GM19468 (cell line): ENCODE measurements around the gene CHD3.

Source experiments
- ATAC-seq: cut with Tn5 transposase; IDR thresholded peaks from one replicate; pipeline ENCODE4 v1.9.1; 2021; ENCODE audit warnings: mild to moderate bottlenecking, moderate library complexity, moderate number of reproducible peaks; ENCODE audit not compliant: unreplicated experiment; ENCODE audit errors: extremely low read depth

Gene CHD3

DNA sequence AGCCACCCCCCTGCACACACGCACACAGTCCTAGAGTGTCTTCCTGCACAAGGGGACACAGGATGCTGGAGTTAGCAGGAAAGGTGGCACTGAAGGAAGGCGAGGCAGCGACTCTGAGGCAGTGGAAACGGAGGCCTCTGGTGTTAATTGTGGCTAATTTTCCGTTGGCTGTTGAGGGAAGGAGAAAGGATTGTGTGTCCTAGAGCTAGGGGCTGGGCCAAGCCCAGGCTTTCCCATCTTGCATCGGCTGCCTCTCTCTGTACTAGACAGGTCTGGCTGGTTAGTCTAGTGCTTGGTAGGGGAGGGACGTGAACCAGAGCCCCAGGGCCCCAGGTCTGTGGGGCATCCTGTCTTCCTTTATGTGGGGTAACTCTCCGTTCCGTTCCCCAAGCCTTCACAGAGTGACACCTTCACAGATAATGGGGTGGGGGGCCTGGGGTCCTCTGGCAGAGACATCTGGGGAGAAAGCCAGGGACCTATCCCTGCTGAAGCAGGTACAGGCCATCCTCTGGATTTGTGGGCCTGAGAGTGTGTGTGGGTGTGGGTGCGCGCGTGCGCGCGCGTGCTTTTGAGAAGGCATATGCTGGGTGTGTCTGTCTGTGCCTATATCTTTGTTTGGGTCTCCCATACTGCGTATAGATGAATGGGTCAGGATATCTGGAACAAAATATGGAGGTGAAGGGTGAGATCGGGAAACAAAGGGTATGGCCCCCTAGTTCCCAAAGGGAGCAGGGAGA, at the start of gene CHD3:
CHD3 (plus strand) TSS at position 606 of the 737 bp plus-strand sequence. CDS start 212 bp downstream, outside the sequence.
- ATAC-seq, result no peak

DNA sequence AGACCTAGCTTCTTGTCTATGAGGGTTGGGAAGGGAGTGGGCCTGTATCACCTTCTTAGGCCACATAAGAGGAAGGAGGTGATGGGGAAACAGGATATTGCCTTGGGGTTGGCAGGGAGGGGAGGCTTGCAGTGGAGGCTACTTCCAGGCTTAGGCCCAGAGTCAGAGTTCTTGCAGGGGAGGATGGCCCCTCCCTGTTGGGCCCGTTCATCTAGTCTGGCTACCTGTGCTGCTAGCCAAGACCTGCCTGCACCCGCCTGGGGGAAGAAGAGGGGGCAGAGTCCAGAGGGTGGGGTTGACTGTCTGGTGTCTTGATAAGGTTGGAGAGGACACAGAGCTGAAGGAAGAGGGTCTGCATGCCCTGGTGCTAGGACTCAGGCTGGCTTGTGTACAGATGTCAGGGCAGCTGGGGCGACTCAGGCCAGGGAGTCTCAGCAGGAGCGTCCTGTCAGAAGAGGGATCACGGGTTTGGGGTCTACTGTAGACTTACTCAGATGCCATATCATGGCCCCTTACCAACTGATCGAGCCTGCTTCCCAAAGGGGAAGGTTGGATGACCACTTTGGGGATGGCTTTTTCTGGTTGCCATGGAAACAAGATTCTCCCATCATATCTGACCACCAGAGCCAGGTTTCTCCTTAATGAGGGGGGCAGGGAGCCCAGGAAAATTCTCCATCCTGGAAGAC, 49.3 kb upstream of the CHD3 start:
- no peak for ATAC-seq

DNA sequence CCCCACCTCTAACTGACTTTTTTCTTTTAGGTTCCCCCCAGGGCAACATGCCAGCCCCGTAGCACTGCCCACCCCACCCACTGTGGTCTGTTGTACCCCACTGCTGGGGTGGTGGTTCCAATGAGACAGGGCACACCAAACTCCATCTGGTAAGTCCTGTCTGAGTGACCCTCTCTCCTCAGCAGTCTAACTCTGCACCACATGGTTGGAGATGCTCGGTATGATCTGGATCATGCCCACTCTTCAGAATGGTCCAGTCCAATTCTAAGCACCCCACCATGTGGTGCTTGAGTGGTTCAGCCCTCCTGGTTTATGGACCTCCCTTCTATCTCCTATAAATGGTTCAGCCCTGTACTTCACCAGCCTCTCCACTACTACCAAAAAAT, 48.7 kb upstream of the CHD3 start:
- ATAC-seq, result no peak

DNA sequence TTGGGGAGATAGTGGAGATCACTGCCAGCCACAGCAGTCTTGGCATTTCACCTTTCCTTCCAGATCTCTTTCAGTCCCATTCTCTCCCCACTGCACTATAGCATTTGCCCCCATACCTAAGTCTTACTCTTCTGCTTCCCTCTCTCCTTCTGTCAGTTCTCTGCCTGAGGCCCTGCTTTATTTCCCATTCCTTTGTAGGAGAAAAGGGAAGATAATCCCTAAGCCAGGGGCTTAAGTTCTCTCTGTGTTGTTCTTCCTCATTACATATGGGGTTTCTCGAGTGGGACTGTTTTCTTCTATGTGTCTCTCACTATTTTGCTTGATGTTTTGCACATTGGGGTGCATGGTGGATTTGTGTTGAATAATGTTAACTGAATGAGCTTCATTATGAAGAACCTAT, 48.1 kb upstream of the CHD3 start:
- ATAC-seq, result no peak

DNA sequence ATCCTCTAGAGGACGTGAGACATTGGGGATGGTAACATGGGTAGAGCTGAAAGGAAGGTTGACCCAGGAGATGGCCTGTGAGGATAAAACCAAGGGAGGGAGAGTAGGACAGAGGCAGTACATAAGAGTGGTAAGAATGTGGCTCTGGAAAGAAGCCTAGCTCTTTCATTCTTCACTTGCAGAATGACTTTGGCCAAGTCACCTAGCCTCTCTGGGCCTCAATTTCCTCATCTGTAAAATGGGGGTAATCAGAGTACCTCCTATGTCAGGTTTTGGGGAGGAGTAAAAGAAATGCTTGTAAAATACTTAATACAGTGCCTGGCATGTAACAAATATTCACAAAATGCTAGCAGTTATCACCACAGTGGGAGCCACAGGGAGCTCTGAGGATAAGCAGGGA, 47.7 kb upstream of the CHD3 start:
- ATAC-seq, result no peak

DNA sequence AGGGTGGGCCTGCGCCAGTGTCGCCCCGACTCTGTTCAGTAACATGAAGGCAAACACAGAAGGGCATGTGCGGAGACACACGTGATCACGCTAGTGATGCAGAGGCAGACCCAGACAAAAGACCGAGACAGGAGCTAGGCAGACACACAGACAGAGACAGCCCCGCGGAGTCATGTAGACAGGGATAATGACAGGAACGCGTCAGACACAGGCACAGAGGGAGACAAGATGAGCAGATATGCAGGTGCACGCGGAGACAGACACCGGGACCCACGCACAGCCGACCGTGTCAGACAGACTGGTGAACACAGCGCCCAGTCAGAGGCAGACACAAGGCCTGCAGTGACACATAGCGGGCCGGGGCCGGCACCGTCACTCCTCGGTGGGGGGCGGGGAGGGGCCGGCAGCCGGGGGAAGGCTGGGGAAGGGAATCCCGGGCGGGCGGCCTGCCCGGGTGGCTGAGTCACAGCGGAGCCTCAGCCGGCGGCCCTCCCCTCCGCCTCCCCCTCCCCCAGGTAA, 47.1 kb upstream of the CHD3 start:
- no peak for ATAC-seq

DNA sequence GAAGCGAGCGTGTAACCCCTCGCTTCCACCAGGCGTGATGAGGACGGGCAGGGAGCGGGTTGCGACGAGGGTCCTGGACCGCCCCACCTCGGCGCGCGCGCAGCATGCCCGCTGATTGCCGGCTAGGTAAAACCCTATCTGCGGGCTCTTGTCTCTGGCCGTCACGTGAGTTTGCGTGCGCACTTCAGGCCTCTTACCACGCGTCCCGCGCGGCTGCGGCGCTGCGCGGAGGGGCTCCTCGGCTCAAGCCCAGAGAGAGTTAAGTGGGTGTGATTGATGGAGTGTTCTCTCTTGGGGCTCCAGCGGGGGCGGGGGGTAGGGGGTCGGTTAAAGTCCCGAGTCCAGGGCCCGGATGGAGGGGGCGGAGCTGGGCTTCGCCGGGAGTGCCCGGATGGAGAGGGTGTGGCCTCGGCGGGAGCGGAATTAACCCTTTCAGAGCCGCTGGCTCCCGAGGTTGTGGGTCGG, 46.6 kb upstream of the CHD3 start:
- ATAC-seq, result peak; percentile 25

DNA sequence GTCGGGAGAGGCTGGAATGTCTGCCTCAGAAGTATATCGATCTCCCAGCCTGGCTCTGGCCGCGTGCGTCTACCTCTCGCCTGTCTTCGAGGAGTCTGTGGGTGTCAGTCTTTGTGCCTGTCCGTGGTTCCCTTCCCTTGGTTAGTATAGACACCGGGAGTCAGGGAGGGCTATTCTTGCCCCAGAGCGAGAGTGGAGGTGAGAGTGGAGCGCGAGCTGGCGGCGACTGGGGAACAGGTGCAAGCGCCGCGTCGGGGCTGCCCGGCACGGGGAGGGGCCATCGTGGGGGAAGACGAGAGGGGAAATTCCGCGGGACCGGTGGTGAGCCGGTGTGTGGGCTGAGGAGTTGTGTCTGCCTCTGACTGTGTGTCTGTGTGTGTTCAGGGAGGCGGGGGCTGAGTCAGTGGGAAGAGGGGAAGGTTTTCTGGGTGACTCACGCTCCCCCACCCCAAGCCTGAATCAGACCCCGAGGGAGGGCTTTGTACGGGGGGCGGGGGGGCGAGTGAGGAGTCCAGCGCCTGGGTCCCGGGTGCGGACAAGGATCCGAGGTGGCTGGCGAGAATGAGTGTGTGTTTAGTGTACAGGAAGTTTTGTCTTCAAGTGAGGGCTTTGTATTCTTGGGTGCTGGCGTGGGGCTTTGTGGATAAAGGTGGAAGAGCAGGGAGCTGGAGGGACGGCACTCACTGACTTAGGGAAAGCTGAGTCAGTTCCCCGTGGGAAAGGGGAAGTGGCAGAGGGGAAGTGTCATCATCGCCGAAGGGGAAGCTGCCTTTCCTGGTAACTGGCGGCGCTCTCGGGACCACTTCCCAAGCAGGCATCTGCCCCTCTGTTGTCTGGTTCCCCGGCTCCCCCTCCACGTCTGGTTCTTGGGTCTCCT, 46.0 kb upstream of the CHD3 start:
- peak; percentile 1 for ATAC-seq

DNA sequence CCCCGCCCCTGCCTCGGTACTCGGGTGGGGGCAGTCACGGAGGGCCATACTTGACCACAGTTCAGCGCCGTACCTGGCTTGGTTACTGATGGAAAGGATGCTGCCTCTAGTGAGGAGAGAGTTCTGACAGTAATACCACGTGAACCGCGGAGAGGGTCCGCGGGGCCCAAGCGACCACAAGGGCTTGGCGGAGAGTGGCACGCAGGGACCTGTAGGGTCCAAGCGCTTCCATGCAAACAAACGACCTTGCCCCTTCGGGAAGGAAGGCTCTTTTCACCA, 45.4 kb upstream of the CHD3 start:
- no peak for ATAC-seq

DNA sequence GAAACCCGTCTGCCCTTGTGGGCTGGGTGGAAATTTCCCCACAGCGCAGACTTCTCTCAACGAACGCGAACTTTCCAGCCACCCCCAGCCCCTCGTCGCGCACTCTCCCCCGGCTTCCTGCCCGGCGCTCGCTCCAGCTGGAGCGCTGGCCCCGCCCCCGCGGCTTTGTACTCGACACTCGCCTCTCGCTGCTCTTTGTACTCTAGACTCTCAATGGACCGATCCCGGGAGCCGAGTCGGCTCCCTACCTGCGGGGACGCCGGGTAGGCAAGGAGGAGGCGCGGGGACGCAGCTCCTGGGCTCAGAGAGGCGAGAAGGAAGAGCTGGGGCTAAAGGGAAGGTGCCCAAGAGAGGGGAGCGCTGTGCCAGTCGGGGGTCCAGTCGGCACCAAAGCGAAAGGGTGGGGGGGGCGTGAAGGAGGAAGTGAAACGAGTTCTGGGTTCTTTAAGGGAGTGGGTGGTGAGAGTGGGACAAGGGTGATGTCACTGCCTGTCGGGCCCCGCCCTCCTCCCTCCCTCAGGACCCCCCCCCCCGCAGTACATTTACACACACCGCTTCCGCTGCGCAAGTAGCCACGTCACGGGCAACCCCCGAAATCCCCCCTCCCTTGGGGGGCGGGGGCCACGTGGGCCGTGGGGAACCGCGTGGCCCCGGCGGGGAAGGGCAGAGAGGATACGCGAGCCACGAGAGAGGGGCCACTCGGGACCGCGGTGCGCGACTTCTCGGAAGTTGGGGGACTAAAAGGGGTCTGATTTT, 44.9 kb upstream of the CHD3 start:
- no peak for ATAC-seq

DNA sequence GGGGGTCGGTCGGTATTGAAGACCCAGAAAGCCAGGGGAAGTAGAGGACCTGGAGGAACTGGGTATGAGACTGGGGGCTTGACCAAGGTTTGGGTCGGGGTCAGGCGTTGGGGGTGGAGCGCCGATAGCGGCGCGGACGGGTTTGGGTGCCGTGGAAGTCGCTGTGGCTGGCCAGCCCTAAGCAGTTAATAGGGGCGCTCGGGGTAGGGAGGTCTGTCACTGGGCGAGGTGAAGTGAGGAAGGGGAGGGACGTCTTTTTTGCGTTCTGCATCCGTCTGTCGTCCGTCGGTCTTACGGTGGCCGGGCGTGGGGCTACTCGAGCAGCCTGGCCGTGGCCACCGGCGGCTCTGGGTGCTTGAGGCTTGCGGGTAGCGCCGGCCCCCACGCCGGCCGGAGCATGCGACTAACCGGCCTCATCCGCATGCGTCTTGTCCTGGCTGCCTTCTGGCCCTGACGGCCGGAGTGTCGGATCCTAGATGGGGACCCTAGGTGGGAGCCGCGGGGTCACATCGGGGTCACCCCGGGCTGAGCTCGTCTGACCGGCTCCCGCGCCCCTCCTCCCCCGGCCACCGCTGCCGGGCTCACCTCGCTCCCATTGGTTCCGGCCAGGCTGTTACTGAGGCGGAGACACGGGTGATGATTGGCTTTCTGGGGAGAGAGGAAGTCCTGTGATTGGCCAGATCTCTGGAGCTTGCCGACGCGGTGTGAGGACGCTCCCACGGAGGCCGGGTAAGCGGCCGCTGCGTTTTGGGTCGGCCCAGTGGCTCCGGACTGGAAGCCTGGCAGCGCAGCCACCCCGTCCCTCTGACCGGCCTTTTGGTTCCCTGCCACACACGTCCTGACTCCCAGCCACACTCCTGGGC, 44.1 kb upstream of the CHD3 start:
- peak; percentile 42 for ATAC-seq

DNA sequence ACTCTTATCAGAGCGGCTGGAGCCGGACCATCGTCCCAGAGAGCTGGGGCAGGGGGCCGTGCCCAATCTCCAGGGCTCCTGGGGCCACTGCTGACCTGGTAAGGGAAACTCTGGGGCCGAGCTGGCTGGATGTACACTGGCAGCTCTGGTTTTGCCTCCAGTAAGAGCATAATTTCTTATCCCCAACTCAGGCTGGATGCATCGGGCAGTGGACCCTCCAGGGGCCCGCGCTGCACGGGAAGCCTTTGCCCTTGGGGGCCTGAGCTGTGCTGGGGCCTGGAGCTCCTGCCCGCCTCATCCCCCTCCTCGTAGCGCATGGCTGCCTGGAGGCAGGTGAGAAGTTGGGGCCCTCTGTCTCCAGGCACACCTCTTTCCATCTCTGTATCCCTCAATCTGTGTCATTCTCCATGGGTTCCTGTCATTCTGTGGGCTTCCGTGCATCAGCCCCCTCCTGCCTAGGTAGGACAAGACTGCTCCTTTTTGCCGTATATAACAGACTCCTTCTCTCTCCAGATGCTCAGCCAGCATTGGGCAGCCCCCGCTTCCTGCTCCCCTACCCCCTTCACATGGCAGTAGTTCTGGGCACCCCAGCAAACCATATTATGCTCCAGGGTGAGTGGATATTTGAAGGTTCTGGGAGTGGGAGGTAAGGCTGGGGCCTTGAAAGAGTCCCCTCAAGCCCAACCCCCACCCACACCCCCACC, 43.1 kb upstream of the CHD3 start:
- no peak for ATAC-seq

DNA sequence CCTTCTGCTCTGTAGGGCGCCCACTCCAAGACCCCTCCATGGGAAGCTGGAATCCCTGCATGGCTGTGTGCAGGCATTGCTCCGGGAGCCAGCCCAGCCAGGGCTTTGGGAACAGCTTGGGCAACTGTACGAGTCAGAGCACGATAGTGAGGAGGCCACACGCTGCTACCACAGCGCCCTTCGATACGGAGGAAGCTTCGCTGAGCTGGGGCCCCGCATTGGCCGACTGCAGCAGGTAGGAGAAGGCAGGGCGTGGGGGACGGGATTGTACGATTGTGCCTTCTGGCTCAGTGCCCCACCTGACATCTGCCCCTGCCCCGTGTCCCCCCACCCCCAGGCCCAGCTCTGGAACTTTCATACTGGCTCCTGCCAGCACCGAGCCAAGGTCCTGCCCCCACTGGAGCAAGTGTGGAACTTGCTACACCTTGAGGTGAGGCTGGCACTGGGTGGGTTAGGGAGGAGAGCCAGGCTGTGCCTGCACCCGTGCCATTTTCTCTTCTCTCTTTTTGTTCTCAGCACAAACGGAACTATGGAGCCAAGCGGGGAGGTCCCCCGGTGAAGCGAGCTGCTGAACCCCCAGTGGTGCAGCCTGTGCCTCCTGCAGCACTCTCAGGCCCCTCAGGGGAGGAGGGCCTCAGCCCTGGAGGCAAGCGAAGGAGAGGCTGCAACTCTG, 42.4 kb upstream of the CHD3 start:
- ATAC-seq, result no peak

DNA sequence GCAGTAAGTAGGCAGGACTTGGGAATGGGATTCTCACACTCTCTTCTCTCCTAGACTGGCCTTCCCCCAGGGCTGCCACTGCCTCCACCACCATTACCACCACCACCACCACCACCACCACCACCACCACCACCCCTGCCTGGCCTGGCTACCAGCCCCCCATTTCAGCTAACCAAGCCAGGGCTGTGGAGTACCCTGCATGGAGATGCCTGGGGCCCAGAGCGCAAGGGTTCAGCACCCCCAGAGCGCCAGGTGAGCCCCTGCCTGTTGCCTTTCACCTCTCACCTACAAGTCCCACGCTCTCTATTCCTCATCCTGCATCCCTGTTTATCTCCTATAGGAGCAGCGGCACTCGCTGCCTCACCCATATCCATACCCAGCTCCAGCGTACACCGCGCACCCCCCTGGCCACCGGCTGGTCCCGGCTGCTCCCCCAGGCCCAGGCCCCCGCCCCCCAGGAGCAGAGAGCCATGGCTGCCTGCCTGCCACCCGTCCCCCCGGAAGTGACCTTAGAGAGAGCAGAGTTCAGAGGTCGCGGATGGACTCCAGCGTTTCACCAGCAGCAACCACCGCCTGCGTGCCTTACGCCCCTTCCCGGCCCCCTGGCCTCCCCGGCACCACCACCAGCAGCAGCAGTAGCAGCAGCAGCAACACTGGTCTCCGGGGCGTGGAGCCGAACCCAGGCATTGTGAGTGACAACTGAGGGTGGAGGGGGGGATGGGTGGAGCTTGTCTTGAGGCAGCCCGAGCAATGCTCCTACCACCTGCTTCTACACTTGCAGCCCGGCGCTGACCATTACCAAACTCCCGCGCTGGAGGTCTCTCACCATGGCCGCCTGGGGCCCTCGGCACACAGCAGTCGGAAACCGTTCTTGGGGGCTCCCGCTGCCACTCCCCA, 41.6 kb upstream of the CHD3 start:
- no peak for ATAC-seq

DNA sequence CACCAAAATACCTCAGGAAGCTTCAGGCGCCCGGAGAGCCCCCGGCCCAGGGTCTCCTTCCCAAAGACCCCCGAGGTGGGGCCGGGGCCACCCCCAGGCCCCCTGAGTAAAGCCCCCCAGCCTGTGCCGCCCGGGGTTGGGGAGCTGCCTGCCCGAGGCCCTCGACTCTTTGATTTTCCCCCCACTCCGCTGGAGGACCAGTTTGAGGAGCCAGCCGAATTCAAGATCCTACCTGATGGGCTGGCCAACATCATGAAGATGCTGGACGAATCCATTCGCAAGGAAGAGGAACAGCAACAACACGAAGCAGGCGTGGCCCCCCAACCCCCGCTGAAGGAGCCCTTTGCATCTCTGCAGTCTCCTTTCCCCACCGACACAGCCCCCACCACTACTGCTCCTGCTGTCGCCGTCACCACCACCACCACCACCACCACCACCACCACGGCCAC, 40.4 kb upstream of the CHD3 start:
- no peak for ATAC-seq

DNA sequence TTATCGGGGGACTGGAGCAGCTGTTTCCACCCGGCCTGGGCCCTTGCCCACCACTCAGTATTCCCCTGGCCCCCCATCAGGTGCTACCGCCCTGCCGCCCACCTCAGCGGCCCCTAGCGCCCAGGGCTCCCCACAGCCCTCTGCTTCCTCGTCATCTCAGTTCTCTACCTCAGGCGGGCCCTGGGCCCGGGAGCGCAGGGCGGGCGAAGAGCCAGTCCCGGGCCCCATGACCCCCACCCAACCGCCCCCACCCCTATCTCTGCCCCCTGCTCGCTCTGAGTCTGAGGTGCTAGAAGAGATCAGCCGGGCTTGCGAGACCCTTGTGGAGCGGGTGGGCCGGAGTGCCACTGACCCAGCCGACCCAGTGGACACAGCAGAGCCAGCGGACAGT, 39.9 kb upstream of the CHD3 start:
- no peak for ATAC-seq

DNA sequence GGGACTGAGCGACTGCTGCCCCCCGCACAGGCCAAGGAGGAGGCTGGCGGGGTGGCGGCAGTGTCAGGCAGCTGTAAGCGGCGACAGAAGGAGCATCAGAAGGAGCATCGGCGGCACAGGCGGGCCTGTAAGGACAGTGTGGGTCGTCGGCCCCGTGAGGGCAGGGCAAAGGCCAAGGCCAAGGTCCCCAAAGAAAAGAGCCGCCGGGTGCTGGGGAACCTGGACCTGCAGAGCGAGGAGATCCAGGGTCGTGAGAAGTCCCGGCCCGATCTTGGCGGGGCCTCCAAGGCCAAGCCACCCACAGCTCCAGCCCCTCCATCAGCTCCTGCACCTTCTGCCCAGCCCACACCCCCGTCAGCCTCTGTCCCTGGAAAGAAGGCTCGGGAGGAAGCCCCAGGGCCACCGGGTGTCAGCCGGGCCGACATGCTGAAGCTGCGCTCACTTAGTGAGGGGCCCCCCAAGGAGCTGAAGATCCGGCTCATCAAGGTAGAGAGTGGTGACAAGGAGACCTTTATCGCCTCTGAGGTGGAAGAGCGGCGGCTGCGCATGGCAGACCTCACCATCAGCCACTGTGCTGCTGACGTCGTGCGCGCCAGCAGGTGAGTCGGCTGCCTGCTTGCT, 39.3 kb upstream of the CHD3 start:
- ATAC-seq, result no peak
